ENCODE results near the gene DNAH1.
A peak's percentile ranks its signal among the peaks of the same experiment; 100 is the strongest.

DNAH1 gene

GRCh38 chr3:52311576-52312119 is 4.5 kb upstream of the DNAH1 start:
- no peak for DNase-seq (ENCODE audit: low spot score)

GRCh38 chr3:52313188-52313773 is 2.8 kb upstream of the DNAH1 start:
- DNase-seq (ENCODE audit: low spot score), result no peak

- no peak for DNase-seq (ENCODE audit: low spot score)
Observed at GRCh38 chr3:52313774-52314188, 2.3 kb upstream of the DNAH1 start.

- no peak for DNase-seq (ENCODE audit: low spot score)
Observed at GRCh38 chr3:52314489-52314888, 1.6 kb upstream of the DNAH1 start.

- DNase-seq (ENCODE audit: low spot score), result no peak
Observed at GRCh38 chr3:52315006-52315405, 1.1 kb upstream of the DNAH1 start.

- DNase-seq (ENCODE audit: low spot score), result peak; percentile 64
Observed at GRCh38 chr3:52317208-52318000, 1.3 kb downstream of the DNAH1 start.

- DNase-seq (ENCODE audit: low spot score), result no peak
Observed at GRCh38 chr3:52318186-52318816, 2.2 kb downstream of the DNAH1 start.

- DNase-seq (ENCODE audit: low spot score), result no peak
Observed at GRCh38 chr3:52319921-52320595, 3.9 kb downstream of the DNAH1 start.

- DNase-seq (ENCODE audit: low spot score), result no peak
Observed at GRCh38 chr3:52321481-52321880, 5.4 kb downstream of the DNAH1 start.

GRCh38 chr3:52322466-52322865 is 6.3 kb downstream of the DNAH1 start:
- no peak for DNase-seq (ENCODE audit: low spot score)

GRCh38 chr3:52323526-52324295 is 7.6 kb downstream of the DNAH1 start:
- DNase-seq (ENCODE audit: low spot score), result no peak

- DNase-seq (ENCODE audit: low spot score), result no peak
Observed at GRCh38 chr3:52324676-52325075, 8.6 kb downstream of the DNAH1 start.

- DNase-seq (ENCODE audit: low spot score), result no peak
Observed at GRCh38 chr3:52325686-52326085, 9.6 kb downstream of the DNAH1 start.

- no peak for DNase-seq (ENCODE audit: low spot score)
Observed at GRCh38 chr3:52326976-52327375, 10.9 kb downstream of the DNAH1 start.

GRCh38 chr3:52327486-52328290 is 11.6 kb downstream of the DNAH1 start:
- no peak for DNase-seq (ENCODE audit: low spot score)

- DNase-seq (ENCODE audit: low spot score), result no peak
Observed at GRCh38 chr3:52328536-52329080, 12.5 kb downstream of the DNAH1 start.

- DNase-seq (ENCODE audit: low spot score), result no peak
Observed at GRCh38 chr3:52330194-52330805, 14.2 kb downstream of the DNAH1 start.

GRCh38 chr3:52331091-52331490 is 15.0 kb downstream of the DNAH1 start:
- no peak for DNase-seq (ENCODE audit: low spot score)

GRCh38 chr3:52331906-52332305 is 15.8 kb downstream of the DNAH1 start:
- no peak for DNase-seq (ENCODE audit: low spot score)
